Progenitor cell of endocrine pancreas (in vitro differentiated cells): ENCODE results near the gene ARCN1. TPM values are rescaled to one million over a fixed set of nuclear protein-coding genes. Genes with fewer than 3 reads are reported as not detected.

ENCODE experiments used
- DNase-seq: peaks from one replicate; pipeline ENCODE4 v3.0.0; 2021; ENCODE audit warnings: low spot score; ENCODE audit not compliant: unreplicated experiment
- H3K27ac Mint-ChIP-seq: 2 replicates; pipeline ENCODE4 v1.8.0; 2021; ENCODE audit warnings: mild to moderate bottlenecking, moderate library complexity, mixed read lengths
- H3K27me3 Mint-ChIP-seq: 2 replicates; pipeline ENCODE4 v1.8.0; 2021; ENCODE audit warnings: mixed read lengths
- H3K36me3 Mint-ChIP-seq: 2 replicates; pipeline ENCODE4 v1.8.0; 2022; ENCODE audit warnings: mixed read lengths; ENCODE audit not compliant: insufficient read depth
- H3K4me1 Mint-ChIP-seq: 2 replicates; pipeline ENCODE4 v1.8.0; 2021; ENCODE audit warnings: low read depth, mixed read lengths
- H3K4me3 Mint-ChIP-seq: 2 replicates; pipeline ENCODE4 v1.8.0; 2021; ENCODE audit warnings: low read depth, mild to moderate bottlenecking, moderate library complexity, mixed read lengths
- H3K9me3 Mint-ChIP-seq: 2 replicates; pipeline ENCODE4 v1.8.0; 2021; ENCODE audit warnings: low read depth, mixed read lengths
- total RNA-seq: library from RNA; stranded (reverse); gene quantifications from 2 replicates; pipeline ENCODE4 v1.2.1, GENCODE V29; 2021
- TF ChIP-seq, protein P1 (sequence below): fragments of 200-600 bp; sonication (generic); IDR thresholded peaks from one replicate; pipeline ENCODE4 v1.5.0; 2021; ENCODE audit warnings: antibody characterized with exemption, mild to moderate bottlenecking; ENCODE audit not compliant: unreplicated experiment

Gene ARCN1
- total RNA-seq, 1 donor from 2014 or later: 112 TPM

DNA sequence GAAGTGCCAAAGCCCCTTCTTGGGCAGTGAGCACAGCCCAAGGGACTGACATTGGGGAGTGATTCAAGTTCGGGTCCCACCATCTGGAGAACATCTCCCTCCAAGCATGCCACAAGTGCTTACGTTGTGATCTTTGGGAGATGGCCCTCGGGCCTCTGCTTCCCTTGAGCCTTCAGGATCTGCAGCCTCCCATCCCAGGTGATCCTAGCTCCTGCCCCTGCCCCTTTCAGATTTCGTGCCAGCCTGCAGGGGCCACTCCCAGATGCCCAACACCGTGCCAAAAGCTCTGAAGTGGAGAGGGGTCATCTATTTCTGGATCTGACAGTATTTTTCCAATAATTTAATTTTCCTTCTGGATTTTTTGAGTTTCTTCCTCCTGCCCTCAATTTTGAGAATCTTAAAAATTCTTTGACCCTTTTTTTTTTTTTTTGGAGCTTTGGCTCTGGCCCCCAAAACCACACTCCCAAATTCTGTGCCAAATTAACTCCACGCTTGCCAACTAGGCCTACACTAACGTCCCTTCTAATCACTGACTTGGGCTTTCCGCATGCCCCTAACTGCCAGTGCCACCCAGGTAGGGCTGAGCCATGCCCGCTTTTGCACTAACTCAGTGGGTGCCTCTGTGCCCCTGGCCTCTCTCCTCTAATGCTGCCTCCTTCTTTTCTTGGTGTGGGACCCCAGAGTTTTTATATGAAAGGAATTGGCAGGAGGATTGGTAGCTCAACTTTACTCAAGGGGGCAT is 60.5 kb downstream of the ARCN1 start:
- H3K27ac Mint-ChIP-seq: no peak overlapping the region
- H3K36me3 Mint-ChIP-seq: peaks cover 26% of the 10 kb centered on the region
- no peaks in the 10 kb centered on the region for H3K9me3 Mint-ChIP-seq
- H3K4me1 Mint-ChIP-seq: peaks cover 19% of the 10 kb centered on the region
- TF ChIP-seq, protein P1, sequence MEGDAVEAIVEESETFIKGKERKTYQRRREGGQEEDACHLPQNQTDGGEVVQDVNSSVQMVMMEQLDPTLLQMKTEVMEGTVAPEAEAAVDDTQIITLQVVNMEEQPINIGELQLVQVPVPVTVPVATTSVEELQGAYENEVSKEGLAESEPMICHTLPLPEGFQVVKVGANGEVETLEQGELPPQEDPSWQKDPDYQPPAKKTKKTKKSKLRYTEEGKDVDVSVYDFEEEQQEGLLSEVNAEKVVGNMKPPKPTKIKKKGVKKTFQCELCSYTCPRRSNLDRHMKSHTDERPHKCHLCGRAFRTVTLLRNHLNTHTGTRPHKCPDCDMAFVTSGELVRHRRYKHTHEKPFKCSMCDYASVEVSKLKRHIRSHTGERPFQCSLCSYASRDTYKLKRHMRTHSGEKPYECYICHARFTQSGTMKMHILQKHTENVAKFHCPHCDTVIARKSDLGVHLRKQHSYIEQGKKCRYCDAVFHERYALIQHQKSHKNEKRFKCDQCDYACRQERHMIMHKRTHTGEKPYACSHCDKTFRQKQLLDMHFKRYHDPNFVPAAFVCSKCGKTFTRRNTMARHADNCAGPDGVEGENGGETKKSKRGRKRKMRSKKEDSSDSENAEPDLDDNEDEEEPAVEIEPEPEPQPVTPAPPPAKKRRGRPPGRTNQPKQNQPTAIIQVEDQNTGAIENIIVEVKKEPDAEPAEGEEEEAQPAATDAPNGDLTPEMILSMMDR: no peak
- H3K4me3 Mint-ChIP-seq: no peak overlapping the region
- DNase-seq: no peak
- H3K27me3 Mint-ChIP-seq: no peaks in the 10 kb centered on the region

DNA sequence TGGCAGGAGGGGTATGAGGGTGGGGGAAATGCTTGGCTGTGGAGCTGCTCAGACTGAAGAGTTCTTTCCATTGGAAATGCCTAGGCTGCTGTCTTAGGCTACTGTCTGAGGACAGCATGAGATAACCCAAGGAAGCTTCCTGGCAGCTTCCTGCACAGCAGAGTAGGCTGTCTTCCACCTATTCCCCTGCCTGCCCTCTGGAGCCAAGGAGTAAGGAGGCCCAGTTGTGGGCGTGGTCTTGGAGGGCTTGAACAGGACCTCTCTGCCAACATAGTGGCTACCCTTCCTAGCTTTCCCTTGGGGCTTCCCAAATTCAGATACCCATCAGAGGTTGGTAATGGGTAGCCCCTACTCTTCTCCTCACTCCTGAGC is 61.1 kb downstream of the ARCN1 start:
- Mint-ChIP-seq H3K36me3 (peaks cover 29% of the 10 kb centered on the region), H3K27ac (no peak overlapping the region), H3K4me3 (no peak overlapping the region), H3K9me3 (no peaks in the 10 kb centered on the region), H3K27me3 (no peaks in the 10 kb centered on the region), H3K4me1 (peaks cover 19% of the 10 kb centered on the region)
- TF ChIP-seq, protein P1: no peak
- no peak for DNase-seq

DNA sequence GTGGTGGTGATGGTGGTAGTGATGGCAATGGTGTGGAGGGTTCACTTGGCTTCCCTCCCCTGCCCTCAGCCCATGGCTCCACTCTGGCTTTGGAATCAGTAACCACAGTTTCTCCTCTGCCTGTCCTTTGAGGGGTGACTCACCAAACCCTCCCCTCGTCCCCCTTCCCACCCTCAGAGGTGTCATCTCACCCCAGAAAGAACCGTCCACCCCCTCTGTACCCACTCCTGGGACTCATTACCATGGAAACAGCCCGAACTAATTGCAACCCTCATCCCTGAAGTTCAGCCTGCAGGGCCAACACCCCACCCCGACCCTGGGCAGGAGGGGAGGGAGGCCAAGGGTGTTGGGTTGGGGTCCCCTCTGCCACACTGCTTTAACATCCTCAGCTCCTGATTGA is 61.8 kb downstream of the ARCN1 start:
- TF ChIP-seq, protein P1: no peak
- H3K27ac Mint-ChIP-seq: peak overlapping the region; percentile 92
- H3K36me3 Mint-ChIP-seq: peaks cover 28% of the 10 kb centered on the region
- no peaks in the 10 kb centered on the region for H3K27me3 Mint-ChIP-seq
- DNase-seq: no peak
- no peak overlapping the region for H3K4me3 Mint-ChIP-seq
- no peaks in the 10 kb centered on the region for H3K9me3 Mint-ChIP-seq
- H3K4me1 Mint-ChIP-seq: peaks cover 19% of the 10 kb centered on the region

DNA sequence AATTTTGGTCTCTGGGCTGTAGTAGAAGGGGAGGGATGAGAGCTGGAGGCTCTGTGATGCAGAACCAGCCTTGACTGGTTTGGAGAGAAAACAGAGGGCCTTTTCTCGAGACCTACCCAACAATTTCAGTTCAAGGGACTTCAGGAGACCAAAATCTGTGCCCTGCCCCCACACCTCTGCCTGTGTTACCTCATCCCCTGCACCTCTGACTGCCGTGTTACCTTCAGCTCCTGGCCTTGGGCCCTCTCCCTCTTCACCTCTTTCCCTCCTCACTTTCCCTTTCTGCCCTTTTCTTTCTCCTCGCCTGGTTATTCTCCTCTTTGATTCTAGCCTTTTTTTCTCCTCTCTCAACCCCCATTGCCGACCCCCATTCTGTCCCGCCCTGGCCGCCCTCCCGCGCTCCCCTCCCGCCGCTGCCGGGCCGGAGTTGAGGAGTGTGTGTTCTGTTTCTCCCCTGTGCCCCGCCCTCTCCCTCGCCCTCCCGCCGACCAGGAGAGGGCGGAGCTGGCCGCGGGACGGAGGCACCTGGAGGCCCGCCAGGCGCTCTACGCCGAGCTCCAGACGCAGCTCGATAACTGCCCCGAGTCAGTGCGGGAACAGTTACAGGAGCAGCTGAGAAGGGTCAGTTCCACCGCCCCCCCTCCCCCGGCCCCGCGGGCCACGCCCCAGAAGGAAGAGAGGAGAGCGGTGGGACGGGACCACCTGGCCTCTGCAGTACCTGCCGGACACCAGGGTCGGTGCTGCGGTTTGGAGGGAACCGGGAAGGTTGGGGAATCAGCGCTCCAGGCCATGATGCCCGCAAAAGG is 62.4 kb downstream of the ARCN1 start:
- Mint-ChIP-seq H3K4me3 (peak overlapping the region; percentile 66), H3K27me3 (no peaks in the 10 kb centered on the region), H3K4me1 (peaks cover 19% of the 10 kb centered on the region), H3K9me3 (no peaks in the 10 kb centered on the region), H3K27ac (peak overlapping the region; percentile 92), H3K36me3 (peaks cover 23% of the 10 kb centered on the region)
- TF ChIP-seq, protein P1: peak; percentile 40
- DNase-seq: peak; percentile 80

DNA sequence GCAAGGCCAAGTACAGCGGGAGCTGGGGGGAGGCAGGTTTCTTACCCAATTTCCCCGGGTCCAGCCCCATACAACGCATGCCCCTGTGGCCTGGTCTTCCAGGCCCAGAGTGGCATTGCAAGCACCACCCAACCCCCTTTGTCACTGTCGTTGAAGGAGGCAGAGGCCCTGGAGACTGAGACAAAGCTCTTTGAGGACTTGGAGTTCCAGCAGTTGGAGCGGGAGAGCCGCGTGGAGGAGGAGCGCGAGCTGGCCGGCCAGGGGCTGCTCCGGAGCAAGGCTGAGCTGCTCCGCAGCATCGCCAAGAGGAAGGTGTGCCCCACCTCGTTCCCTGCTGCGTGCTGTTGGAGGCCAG is 63.0 kb downstream of the ARCN1 start:
- H3K27ac Mint-ChIP-seq: peak overlapping the region; percentile 71
- H3K4me3 Mint-ChIP-seq: peak overlapping the region; percentile 66
- no peaks in the 10 kb centered on the region for H3K27me3 Mint-ChIP-seq

More for the DNA sequence above, 63.0 kb downstream of the ARCN1 start:
- DNase-seq: no peak
- Mint-ChIP-seq H3K36me3 (peaks cover 25% of the 10 kb centered on the region), H3K4me1 (peaks cover 19% of the 10 kb centered on the region), H3K9me3 (no peaks in the 10 kb centered on the region)
- TF ChIP-seq, protein P1: no peak
